Smooth muscle cell of the brain vasculature (primary cell): ENCODE measurements around the gene DIP2B.

Experiments
- DNase-seq: peaks from one replicate; pipeline ENCODE4 v3.0.0-alpha.2; 2012; ENCODE audit warnings: low read depth, low spot score

The DIP2B gene

DNA sequence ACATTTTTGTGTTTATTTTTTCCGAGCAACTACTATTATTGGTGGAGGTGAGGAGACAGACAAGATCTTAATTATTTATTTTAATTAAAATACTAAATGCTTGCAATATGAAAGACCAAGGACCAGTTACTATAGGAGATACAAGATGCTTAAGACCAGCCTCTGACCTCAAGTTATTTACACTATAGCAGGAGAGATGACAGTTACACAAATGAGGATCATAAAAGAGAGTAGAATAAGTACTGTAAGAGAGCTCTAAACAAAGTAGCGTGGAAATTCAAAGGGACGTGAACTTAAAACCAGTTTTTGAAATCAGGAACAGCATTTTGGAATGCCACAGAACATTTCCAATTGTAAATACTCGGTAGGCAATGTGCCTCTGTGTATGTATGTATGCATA is 131.1 kb downstream of the DIP2B start:
- no peak for DNase-seq

DNA sequence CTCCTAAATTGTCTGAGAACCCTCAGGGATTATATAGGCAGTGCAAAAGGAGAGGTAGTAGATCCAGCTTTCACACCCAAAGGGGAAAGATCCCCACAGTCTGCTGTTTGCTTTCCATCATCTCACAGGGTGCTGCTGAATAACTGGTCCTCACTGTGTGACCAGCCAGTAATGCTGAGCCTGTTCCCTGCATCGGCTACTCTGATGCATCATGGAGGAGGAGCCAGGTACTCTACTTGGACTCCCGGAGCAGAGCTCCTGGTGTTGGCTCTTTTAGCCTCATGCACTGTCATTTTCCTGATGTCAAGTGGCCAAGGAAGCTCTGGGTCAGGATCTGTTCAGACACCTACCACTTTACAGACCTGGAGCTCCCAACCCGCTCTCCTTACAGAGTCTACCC is 131.7 kb downstream of the DIP2B start:
- no peak for DNase-seq

DNA sequence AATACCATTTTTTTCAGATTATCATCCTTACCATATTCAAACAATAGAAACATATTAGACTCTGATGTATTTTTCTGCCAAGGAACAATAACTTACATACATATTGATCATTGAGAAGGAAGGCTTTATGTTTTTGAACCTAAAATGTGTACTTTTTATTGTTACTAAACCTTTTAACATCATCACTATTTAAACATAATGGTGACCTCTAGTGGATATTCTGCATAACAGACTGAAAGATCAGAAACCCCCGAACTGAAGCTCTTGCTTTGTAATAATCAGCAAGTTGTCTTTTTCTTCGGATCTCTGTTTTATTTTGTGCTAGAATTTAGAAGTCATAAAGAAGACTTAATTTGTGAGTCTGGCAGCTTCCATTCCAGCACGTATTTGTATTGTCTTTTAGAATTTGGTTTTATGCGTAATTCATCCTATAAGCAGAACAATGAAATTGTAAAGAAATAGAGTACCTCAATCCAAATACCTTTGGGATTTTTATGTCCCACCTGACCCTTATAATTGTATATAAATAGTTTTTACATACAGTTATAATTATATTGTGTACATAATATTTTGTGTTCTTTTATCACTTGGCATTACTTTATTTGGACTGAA is 133.2 kb downstream of the DIP2B start:
- DNase-seq, result no peak

DNA sequence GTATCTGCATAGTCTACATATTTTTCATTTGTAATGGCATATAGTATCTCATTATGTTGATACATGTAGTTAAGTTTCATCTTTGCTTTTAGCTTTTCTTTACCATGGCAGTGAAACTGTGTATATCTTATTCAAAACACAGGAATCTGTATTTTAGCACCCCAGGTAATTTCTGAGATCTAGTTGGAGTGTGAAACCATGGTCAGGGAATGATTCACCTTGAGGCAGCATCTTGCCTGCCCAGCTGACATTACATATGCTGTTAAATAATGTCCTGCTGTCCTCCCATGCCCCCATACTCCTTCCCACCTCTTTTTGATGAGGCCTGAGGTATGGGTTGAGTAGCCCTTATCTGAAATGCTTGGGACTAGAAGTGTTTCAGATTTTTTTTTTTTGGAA is 133.7 kb downstream of the DIP2B start:
- DNase-seq, result no peak

DNA sequence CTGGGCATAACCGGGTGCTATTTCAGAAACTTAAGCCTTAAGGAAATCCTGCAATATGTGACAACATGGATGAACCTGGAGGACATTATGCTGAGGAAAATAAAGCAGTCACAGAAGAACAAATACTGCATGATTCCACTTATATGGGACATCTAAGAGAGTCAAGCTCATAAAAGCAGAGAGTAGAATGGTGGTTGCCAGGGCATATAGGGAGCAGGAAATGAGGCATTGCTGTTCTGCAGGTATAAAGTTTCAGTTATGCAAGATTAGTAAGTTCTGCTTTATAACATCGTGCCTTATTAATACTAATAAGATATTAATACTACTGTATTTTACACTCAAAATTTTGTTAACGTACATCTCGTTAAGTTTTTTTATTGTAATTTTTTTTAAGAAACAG is 134.9 kb downstream of the DIP2B start:
- no peak for DNase-seq

DNA sequence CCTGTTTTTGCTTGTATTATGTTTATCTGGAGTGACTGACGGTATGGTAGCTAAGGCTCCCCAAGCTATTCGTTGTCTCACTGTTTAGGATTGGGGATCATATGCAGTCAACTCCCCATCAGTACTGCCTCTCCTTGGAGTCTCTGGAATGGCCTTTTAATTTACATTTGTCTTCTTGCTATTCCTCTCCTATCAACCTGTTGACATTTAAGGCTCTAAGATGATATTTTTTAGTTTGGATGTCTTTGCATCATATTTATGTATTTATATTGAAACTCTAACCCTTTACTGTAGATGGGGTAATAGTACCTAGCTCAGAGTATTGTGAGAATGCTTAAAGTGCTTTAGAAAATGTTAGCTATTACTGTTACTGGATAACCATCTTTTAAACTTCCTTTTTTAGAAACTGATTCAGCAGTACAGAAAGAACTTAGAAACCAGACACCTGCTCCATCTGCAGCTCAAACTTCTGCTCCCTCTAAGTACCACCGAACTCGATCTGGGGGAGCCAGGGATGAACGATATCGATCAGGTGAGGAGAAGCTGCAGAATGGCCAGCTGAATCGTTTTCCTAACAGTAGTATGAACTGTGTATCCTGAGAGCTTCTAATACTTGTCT is 135.6 kb downstream of the DIP2B start:
- no peak for DNase-seq

GRCh38 chr12:50641566-50641965 is 136.8 kb downstream of the DIP2B start:
- DNase-seq, result no peak

GRCh38 chr12:50642035-50642451 is 137.3 kb downstream of the DIP2B start:
- DNase-seq, result no peak

DNA sequence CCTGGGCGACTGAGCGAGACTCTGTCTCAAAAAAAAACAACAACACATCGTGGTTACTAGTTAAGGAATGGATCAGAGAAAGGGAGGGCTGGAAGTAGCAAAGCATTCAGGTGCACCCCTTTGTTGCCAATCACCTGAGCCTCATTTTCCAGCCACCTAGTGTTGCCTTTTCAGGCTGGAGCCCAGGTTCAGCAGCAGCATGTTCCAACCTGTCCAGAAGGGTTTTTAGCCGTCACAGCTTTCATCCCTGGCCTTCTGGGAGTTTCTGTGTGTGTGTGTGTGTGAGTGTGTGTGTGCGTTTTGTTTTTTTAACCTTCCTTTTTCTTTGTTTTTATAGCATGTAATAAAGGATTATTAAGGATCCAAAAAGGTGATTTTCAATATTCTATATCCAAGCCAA is 138.0 kb downstream of the DIP2B start:
- DNase-seq, result no peak

DNA sequence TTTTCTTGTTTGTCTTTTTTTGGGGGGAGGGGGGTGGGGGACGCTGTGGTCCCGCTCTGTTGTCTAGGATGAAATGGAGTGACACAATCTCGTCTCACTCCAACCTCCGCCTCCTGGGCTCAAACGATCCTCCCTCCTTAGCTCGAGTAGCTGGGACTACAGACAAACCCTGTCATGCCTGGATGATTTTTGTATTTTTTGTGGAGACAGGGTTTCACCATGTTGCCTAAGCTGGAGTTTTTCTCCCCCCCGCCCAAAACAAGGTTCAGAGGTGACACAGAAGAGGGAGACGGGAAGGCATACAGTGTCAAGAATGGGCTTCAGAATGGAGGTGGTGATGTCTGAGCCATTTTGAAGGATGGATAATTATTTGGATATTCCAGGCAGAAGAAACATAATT is 142.2 kb downstream of the DIP2B start:
- no peak for DNase-seq

DNA sequence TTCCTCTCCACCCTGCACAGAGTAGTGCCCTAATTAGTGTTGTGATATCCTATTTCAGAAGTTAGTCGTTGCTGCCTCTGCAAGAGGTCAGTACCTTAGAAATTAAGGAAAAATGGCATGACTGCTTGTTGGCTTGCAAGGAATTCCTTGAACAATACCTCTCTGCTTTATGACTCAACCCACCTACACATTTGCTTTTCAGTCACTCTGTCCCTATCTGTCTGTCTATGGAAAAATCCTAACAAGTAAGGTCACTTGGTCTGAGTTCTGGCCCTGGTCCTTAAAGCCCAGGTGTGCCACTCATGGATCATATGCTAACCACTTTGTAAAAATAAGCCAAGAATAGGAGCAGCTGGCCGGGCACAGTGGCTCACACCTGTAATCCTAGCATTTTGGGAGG is 142.7 kb downstream of the DIP2B start:
- DNase-seq, result no peak

DNA sequence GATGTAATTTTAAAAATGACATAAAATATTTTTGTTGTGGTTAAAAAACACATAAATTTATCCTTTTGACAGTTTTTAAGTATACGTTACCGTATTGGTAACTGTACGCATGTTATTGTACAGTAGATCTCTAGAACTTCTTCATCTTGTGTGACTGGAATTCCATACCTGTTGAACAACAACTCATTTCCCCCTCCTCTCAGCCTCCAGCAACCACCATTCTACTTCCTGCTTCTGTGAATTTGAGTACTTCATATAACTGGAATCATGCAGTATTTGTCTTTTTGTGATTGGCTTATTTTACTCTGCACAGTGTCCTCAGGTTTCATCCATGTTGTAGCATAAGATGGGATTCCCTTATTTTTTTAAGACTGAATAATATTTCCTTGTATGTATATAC is 145.5 kb downstream of the DIP2B start:
- no peak for DNase-seq

GRCh38 chr12:50655374-50655921 is 150.7 kb downstream of the DIP2B start:
- DNase-seq, result no peak

DNA sequence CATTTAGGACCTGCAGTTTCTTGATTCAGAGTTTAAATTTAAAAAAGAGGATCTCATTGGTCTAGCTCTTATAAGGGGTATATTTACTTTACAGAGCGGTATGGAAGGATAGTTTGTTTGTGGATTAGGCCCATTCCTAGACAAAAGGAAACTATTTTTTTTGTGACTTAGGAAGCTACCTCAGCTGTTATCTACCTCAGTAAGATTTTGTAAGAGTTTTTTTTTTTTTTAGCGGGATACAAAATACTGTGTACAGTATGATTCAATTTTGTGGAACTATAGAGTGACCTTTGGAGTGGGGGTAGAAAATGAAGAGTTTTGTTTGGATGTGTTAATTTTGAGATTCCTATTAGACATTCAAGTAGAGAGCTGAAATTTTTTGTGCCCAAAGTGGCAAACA is 154.5 kb downstream of the DIP2B start:
- no peak for DNase-seq

DNA sequence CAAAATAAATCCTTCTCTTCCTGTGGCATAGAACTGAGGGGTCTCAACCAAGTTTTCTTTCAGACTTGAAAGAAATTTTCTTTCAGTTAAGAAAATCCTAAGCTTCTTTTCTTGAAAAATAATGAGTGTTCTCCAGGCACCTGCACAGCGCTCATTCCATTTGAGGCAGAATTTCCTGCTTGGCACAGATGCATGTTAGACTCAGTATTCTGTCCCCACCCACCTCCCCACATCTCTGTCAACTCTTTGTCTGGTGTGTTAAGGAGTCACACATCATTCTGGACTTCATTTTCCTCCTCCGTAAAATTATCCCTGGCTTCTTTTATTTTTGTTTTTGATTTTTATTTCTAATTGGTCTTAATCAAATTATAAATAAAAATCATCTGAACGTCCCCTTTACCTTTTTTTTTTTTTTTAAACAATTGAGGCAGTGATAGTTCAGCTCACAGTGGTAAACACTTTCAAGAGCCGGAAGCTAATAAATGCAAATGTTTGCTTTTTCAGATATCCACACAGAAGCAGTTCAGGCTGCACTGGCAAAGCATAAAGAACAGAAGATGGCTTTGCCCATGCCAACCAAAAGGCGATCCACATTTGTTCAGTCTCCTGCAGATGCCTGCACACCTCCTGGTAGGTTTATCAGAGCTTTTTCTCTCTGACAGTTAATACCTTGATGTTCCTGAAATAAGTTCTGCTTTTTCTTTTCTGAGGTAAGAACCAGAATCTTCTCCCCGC is 155.1 kb downstream of the DIP2B start:
- no peak for DNase-seq

- no peak for DNase-seq
Measured at GRCh38 chr12:50660425-50660822, 155.6 kb downstream of the DIP2B start.

DNA sequence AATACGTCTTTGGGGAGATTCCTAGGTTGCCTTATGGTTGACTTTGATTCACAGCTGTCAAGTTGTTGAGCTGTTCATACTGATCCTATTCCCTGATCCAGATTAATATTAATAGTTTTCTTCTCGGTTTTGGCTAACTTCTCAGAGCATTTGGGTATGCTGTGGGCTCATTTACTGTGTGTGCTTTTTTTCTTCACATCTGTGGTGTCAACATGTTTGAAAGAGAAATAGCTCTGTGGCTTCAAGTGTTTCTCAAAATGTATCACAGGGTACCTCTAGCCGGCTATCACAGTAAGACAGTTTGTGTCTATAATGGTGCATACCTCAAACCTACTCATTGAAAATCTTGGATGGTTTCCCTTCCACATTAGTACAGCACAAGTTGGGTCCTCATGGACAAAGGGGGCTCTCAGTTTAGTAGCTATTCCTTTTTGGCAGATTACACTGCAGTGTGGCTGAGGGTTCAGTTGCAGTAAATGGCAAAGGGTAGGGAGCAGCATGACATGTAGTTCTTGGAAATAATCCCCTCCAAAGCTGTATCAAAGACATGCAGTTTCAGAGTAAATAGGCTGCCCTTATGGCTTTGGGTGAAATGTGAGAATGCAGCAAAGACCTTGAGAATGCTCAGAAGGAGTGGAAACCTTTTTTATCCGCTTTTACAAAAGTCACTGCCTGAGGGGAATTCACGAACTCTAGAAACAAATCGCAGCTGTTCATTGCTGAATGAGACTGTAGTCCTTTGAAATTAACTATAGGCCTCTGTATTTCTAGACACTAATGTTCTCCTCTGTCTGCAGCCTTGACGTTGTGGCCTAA is 156.7 kb downstream of the DIP2B start:
- no peak for DNase-seq

DNA sequence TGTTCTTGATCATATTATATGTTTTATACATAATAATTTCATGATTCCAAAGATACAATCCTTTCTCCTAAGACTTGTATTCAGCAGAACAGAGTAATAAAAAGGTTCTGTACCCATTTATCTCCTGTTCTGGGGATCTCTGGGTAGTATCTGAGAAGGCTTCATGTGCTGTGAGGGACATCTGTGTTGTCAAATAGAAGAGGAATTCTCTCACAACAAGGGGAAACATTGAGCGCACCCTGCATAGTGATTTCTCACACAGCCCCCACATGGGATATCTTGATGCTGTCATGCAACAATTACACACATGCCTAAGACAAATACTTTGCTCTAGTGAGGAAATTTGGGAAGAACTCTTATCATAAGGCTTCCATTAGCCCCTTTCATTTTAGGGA is 157.3 kb downstream of the DIP2B start:
- DNase-seq, result no peak

GRCh38 chr12:50665170-50665569 is 160.4 kb downstream of the DIP2B start:
- DNase-seq, result no peak

DNA sequence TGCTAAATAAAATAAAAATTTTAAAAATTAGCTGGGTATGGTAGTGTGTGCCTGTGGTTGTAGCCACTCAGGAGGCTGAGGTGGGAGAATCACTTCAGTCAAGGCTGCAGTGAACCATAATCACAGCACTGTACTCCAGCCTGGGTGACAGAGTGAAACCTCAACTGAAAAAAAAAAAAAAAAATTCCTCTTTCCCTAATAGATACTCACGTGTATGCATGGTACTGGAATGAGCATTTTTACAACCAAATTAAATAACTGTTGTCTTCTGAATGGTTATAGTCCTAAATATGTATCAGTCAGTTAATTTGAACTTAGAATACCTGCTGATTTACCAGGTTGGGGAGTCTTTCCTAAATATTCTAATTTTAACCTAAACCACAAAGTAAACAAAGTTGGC is 160.8 kb downstream of the DIP2B start:
- no peak for DNase-seq

DNA sequence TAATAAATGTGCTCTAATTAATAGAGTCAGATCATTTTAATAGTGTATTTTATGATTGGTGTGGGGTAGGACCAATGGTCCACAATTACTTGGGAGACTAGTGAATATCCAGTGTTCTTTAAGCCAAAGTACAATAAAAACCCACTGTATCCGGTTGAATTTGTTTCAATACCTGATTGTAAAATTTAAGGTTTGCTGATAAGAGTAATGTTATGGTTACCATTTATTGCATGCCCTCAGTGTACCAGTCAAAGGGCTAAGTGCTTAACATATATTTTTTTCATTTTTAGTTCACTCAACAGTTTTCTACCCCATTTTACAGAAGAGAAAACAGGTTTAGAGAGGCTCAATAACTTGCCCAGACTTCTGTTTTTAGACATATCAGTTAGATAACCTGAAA is 161.2 kb downstream of the DIP2B start:
- no peak for DNase-seq

- DNase-seq, result no peak
Measured at GRCh38 chr12:50672158-50672557, 167.4 kb downstream of the DIP2B start.
